CD4-positive, alpha-beta T cell (primary cell): Measurements from ENCODE around the gene MED17. TPM values are rescaled to one million over a fixed set of nuclear protein-coding genes. Genes with fewer than 3 reads are reported as not detected.

ENCODE experiments used
- ATAC-seq: fragments of 200-7000 bp; cut with Tn5 transposase; one replicate; pipeline ENCODE4 v1.10.0; 2022; ENCODE audit warnings: mild to moderate bottlenecking; ENCODE audit not compliant: poor library complexity
- CTCF ChIA-PET: fragments of 350-600 bp; sonication (Branson Sonifier 250); formaldehyde crosslinking; loops from one replicate; lab custom pipeline; 2021; ENCODE audit warnings: antibody characterized with exemption, inconsistent platforms; lab: Charles Lee
- POLR2A ChIA-PET: fragments of 350-600 bp; sonication (Branson Sonifier 250); formaldehyde crosslinking; loops from one replicate; lab custom pipeline; 2021; ENCODE audit warnings: antibody characterized with exemption, inconsistent platforms; lab: Charles Lee
- DNase-seq, 14 experiments: peaks; one replicate each; pipeline ENCODE4 v3.0.0-alpha.2; 2013 to 2020; ENCODE audit warnings: mixed read lengths in 2 of 14
- H3K27ac ChIP-seq, 2 donors: one replicate each; pipeline versions ENCODE4 v1.5.1 to v1.7.0; 2013; ENCODE audit warnings: low read length in 2 of 2, low read depth in 1 of 2, mild to moderate bottlenecking in 1 of 2
- H3K27me3 ChIP-seq, 2 experiments: 1 replicate in 1 of 2; 2 replicates in 1 of 2; pipeline versions ENCODE4 v1.6.1 to v1.7.0; 2013; ENCODE audit warnings: low read length in 2 of 2, control low read depth in 1 of 2, mild to moderate bottlenecking in 1 of 2, moderate library complexity in 1 of 2; ENCODE audit not compliant: insufficient read depth in 2 of 2, control insufficient read depth in 1 of 2
- H3K36me3 ChIP-seq: one replicate; pipeline ENCODE4 v1.6.1; 2013; ENCODE audit warnings: low read length, control low read depth; ENCODE audit not compliant: insufficient read depth
- H3K4me1 ChIP-seq: one replicate; pipeline ENCODE4 v1.6.1; 2013; ENCODE audit warnings: low read length, control low read depth; ENCODE audit not compliant: insufficient read depth
- H3K4me3 ChIP-seq: one replicate; pipeline ENCODE4 v1.5.1; 2013; ENCODE audit warnings: mild to moderate bottlenecking, low read length, moderate library complexity
- H3K9me3 ChIP-seq, 2 experiments: 1 replicate in 1 of 2; 2 replicates in 1 of 2; pipeline versions ENCODE4 v1.6.1 to v1.7.0; 2013; ENCODE audit warnings: low read length in 2 of 2, mild to moderate bottlenecking in 2 of 2, control low read depth in 1 of 2, moderate library complexity in 1 of 2; ENCODE audit not compliant: control insufficient read depth in 1 of 2, insufficient read depth in 1 of 2
- H3K27ac Mint-ChIP-seq: one replicate; pipeline ENCODE4 v1.8.0; 2020; ENCODE audit warnings: mixed read lengths
- H3K27me3 Mint-ChIP-seq: one replicate; pipeline ENCODE4 v1.8.0; 2021; ENCODE audit warnings: mixed read lengths
- H3K36me3 Mint-ChIP-seq: one replicate; pipeline ENCODE4 v1.8.0; 2021; ENCODE audit warnings: low read depth, mixed read lengths
- H3K4me1 Mint-ChIP-seq: one replicate; pipeline ENCODE4 v1.8.0; 2021; ENCODE audit warnings: low read depth, mixed read lengths
- H3K4me3 Mint-ChIP-seq: one replicate; pipeline ENCODE4 v1.8.0; 2020; ENCODE audit warnings: mild to moderate bottlenecking, mixed read lengths
- H3K9me3 Mint-ChIP-seq: one replicate; pipeline ENCODE4 v1.8.0; 2020; ENCODE audit warnings: mixed read lengths
- CTCF ChIP-seq: fragments of 200-600 bp; IDR thresholded peaks from one replicate; pipeline ENCODE4 v1.8.0; 2022; ENCODE audit warnings: antibody characterized with exemption, mild to moderate bottlenecking
- intact Hi-C, 2 experiments: fragments of 100-400 bp; cut with DNase I in 1 of 2; cut with micrococcal nuclease in 1 of 2; formaldehyde crosslinking; loops; one replicate each; pipeline versions ENCODE4 v1.15.1 to v1.9.0; 2023 to 2025; cut with DNase I, micrococcal nuclease
- total RNA-seq, 174 experiments: library from RNA in 2 of 174; stranded (reverse) in 2 of 174; gene quantifications; one replicate each; pipeline ENCODE4 v1.2.3 and lab custom pipeline; 2021 to 2026

MED17 gene
- total RNA-seq, 2 experiments from 2014 or later = 63.1 to 63.6 TPM

- Histone ChIP-seq H3K4me1 (peaks cover 26% of the 10 kb centered on the region), H3K4me3 (no peak overlapping the region), H3K9me3 (no peaks in the 10 kb centered on the region), H3K27me3 (no peaks in the 10 kb centered on the region), H3K36me3 (peaks cover 83% of the 10 kb centered on the region), H3K27ac (no peak overlapping the region)
- H3K27ac Mint-ChIP-seq = peak overlapping the region; percentile 98
- ATAC-seq = no peak
- no peaks in the 10 kb centered on the region for H3K27me3 Mint-ChIP-seq
- no peak for DNase-seq
- no peaks in the 10 kb centered on the region for H3K9me3 Mint-ChIP-seq
- CTCF ChIA-PET = interaction anchor here (0.8 kb wide), 1 partner anchor 35 kb away, joined by 6 read pairs; no protein-coding TSS in a partner anchor
- intact Hi-C loops = no loop called here
- H3K36me3 Mint-ChIP-seq = peaks cover 98% of the 10 kb centered on the region
- POLR2A ChIA-PET = interaction anchor here (1.2 kb wide), 1 partner anchor 15 kb away, joined by 4 read pairs; no protein-coding TSS in a partner anchor
- H3K4me3 Mint-ChIP-seq = no peak overlapping the region
- TF ChIP-seq CTCF = no peak
- H3K4me1 Mint-ChIP-seq = peaks cover 84% of the 10 kb centered on the region
Observed at GRCh38 chr11:93735627-93736026, 48.5 kb upstream of the MED17 start.

GRCh38 chr11:93736129-93736528, 48.0 kb upstream of the MED17 start:
- ChIA-PET CTCF (interaction anchor here (0.8 kb wide), 1 partner anchor 36 kb away, joined by 6 read pairs; no protein-coding TSS in a partner anchor), POLR2A (interaction anchor here (1.2 kb wide), 1 partner anchor 15 kb away, joined by 4 read pairs; no protein-coding TSS in a partner anchor)
- Histone ChIP-seq H3K4me1 (peaks cover 26% of the 10 kb centered on the region), H3K27ac (no peak overlapping the region), H3K4me3 (no peak overlapping the region), H3K9me3 (no peaks in the 10 kb centered on the region), H3K27me3 (no peaks in the 10 kb centered on the region), H3K36me3 (peaks cover 78% of the 10 kb centered on the region)
- Mint-ChIP-seq H3K4me1 (peaks cover 88% of the 10 kb centered on the region), H3K27ac (peak overlapping the region; percentile 98), H3K4me3 (peak overlapping the region; percentile 49), H3K36me3 (peaks cover 100% of the 10 kb centered on the region), H3K9me3 (no peaks in the 10 kb centered on the region), H3K27me3 (no peaks in the 10 kb centered on the region)
- intact Hi-C loops = no loop called here
- ATAC-seq = no peak
- no peak for TF ChIP-seq CTCF
- DNase-seq = no peak

- H3K4me1 ChIP-seq = peaks cover 37% of the 10 kb centered on the region
- Mint-ChIP-seq H3K27ac (peak overlapping the region; percentile 98), H3K27me3 (no peaks in the 10 kb centered on the region), H3K4me1 (peaks cover 86% of the 10 kb centered on the region), H3K36me3 (peaks cover 91% of the 10 kb centered on the region), H3K4me3 (peak overlapping the region; percentile 89), H3K9me3 (no peaks in the 10 kb centered on the region)
- H3K36me3 ChIP-seq = peaks cover 58% of the 10 kb centered on the region
- no peak for TF ChIP-seq CTCF
- peak overlapping the region; percentile 88 for H3K4me3 ChIP-seq
- CTCF ChIA-PET = no interaction called here
- no peaks in the 10 kb centered on the region for H3K9me3 ChIP-seq
- no peaks in the 10 kb centered on the region for H3K27me3 ChIP-seq
- intact Hi-C loops = loop anchor here in 1 of 2 experiments (2.0 kb wide), 1 partner anchor 541 kb away; the partner anchor contains the start of gene SLC36A4
- POLR2A ChIA-PET = interaction anchor here (1.0 to 2.1 kb wide), 4 partner anchors 8 to 46 kb away, joined by 3 to 10 read pairs (median 4); partner anchors contain the start of gene MED17
- H3K27ac ChIP-seq = peak overlapping the region in 1 of 2 donors; percentile 19
- DNase-seq = peak in 3 of 14 experiments; percentile 31 to 40 (median 31)
- no peak for ATAC-seq
Observed at GRCh38 chr11:93737904-93738612, 46.0 kb upstream of the MED17 start.
